Measurements from ENCODE around the gene SIGLEC9.

SIGLEC9 gene

GRCh38 chr19:51082611-51083010, 42.1 kb upstream of the SIGLEC9 start, which contains the start of gene KLK14:
TSS of gene KLK14 (minus strand) at chr19:51082887. CDS start at chr19:51082614, 273 bp downstream.
- H3K4me3 ChIP-seq (ENCODE audit: low read depth, low read length), result no peak within 1 kb of the TSS
- no peak for TF ChIP-seq CTCF (IDR thresholded peaks at IDR 0.05; ENCODE audit: low read depth, low read length)

- no peak for TF ChIP-seq CTCF (IDR thresholded peaks at IDR 0.05; ENCODE audit: low read depth, low read length)
- H3K4me3 ChIP-seq (ENCODE audit: low read depth, low read length), result no peak overlapping the region
These were observed 41.5 kb upstream of the SIGLEC9 start for GRCh38 chr19:51083181-51083580.

- no peak overlapping the region for H3K4me3 ChIP-seq (ENCODE audit: low read depth, low read length)
- TF ChIP-seq CTCF (IDR thresholded peaks at IDR 0.05; ENCODE audit: low read depth, low read length), result no peak
These were observed 40.9 kb upstream of the SIGLEC9 start for GRCh38 chr19:51083783-51084182.

GRCh38 chr19:51084505-51084904, 40.2 kb upstream of the SIGLEC9 start:
- no peak overlapping the region for H3K4me3 ChIP-seq (ENCODE audit: low read depth, low read length)
- no peak for TF ChIP-seq CTCF (IDR thresholded peaks at IDR 0.05; ENCODE audit: low read depth, low read length)

GRCh38 chr19:51086153-51086850, 38.4 kb upstream of the SIGLEC9 start:
- H3K4me3 ChIP-seq (ENCODE audit: low read depth, low read length), result no peak overlapping the region
- no peak for TF ChIP-seq CTCF (IDR thresholded peaks at IDR 0.05; ENCODE audit: low read depth, low read length)

GRCh38 chr19:51089786-51090185, 34.9 kb upstream of the SIGLEC9 start:
- no peak for TF ChIP-seq CTCF (IDR thresholded peaks at IDR 0.05; ENCODE audit: low read depth, low read length)
- H3K4me3 ChIP-seq (ENCODE audit: low read depth, low read length), result no peak overlapping the region

GRCh38 chr19:51090471-51090870, 34.2 kb upstream of the SIGLEC9 start:
- no peak overlapping the region for H3K4me3 ChIP-seq (ENCODE audit: low read depth, low read length)

More at GRCh38 chr19:51090471-51090870, 34.2 kb upstream of the SIGLEC9 start:
- no peak for TF ChIP-seq CTCF (IDR thresholded peaks at IDR 0.05; ENCODE audit: low read depth, low read length)
